HFFc6 (cell line): ENCODE measurements around the gene PPP2R3C. TPM values are rescaled to one million over a fixed set of nuclear protein-coding genes. Genes with fewer than 3 reads are reported as not detected.

Experiments
- DNase-seq: peaks from one replicate; pipeline ENCODE4 v3.0.0-alpha.2; 2018
- H3K27ac Mint-ChIP-seq: 2 replicates; pipeline ENCODE4 v1.8.0; 2020; ENCODE audit warnings: mild to moderate bottlenecking, mixed read lengths
- H3K27me3 Mint-ChIP-seq: 2 replicates; pipeline ENCODE4 v1.8.0; 2021; ENCODE audit warnings: mild to moderate bottlenecking, moderate library complexity, mixed read lengths; ENCODE audit not compliant: insufficient read depth
- H3K36me3 Mint-ChIP-seq: 2 replicates; pipeline ENCODE4 v1.8.0; 2021; ENCODE audit warnings: low read depth, mixed read lengths
- H3K4me1 Mint-ChIP-seq: 2 replicates; pipeline ENCODE4 v1.8.0; 2020; ENCODE audit warnings: low read depth, mixed read lengths
- H3K4me3 Mint-ChIP-seq: 2 replicates; pipeline ENCODE4 v1.8.0; 2020; ENCODE audit warnings: mild to moderate bottlenecking, moderate library complexity, mixed read lengths
- H3K9me3 Mint-ChIP-seq: 2 replicates; pipeline ENCODE4 v1.8.0; 2020; ENCODE audit warnings: mild to moderate bottlenecking, mixed read lengths
- CTCF ChIP-seq: fragments of 200-600 bp; sonication (generic); IDR thresholded peaks from 2 replicates; pipeline ENCODE4 v1.5.0; 2021; ENCODE audit warnings: antibody characterized with exemption, mild to moderate bottlenecking
- total RNA-seq, 6 experiments: library from RNA; stranded (reverse); fragmentation: NEBNext Ultra II Directional; extraction: Animal tissue kit (Norgen Biotek cat#: 25700); gene quantifications; 2 replicates in 1 of 6; 3 replicates in 5 of 6; pipeline ENCODE4 v1.2.3, GENCODE V29; 2021

The PPP2R3C gene
- total RNA-seq, 6 experiments from 2014 or later: 19.0 to 26.4 (median 23.8) TPM

- Mint-ChIP-seq H3K27me3 (no peaks in the 10 kb centered on the region), H3K4me1 (peaks cover 12% of the 10 kb centered on the region), H3K36me3 (peaks cover 17% of the 10 kb centered on the region), H3K4me3 (no peak overlapping the region), H3K9me3 (no peaks in the 10 kb centered on the region; the same call in 1 of the 2 replicates), H3K27ac (no peak overlapping the region; the same call in 1 of the 2 replicates)
- DNase-seq: no peak
- no peak for TF ChIP-seq CTCF
These were observed 27.4 kb upstream of the PPP2R3C start for GRCh38 chr14:35149239-35149638.

GRCh38 chr14:35147711-35148110 is 25.9 kb upstream of the PPP2R3C start:
- no peak for DNase-seq
- Mint-ChIP-seq H3K4me1 (peaks cover 12% of the 10 kb centered on the region), H3K36me3 (peaks cover 17% of the 10 kb centered on the region), H3K27ac (no peak overlapping the region), H3K27me3 (no peaks in the 10 kb centered on the region), H3K4me3 (no peak overlapping the region), H3K9me3 (no peaks in the 10 kb centered on the region; the same call in 1 of the 2 replicates)
- no peak for TF ChIP-seq CTCF

- no peaks in the 10 kb centered on the region for H3K27me3 Mint-ChIP-seq
- H3K27ac Mint-ChIP-seq: no peak overlapping the region
- H3K4me3 Mint-ChIP-seq: no peak overlapping the region
- H3K36me3 Mint-ChIP-seq: peaks cover 17% of the 10 kb centered on the region
- TF ChIP-seq CTCF: no peak
- H3K9me3 Mint-ChIP-seq: no peaks in the 10 kb centered on the region; the same call in 1 of the 2 replicates
- no peak for DNase-seq
- peaks cover 12% of the 10 kb centered on the region for H3K4me1 Mint-ChIP-seq
These were observed 25.4 kb upstream of the PPP2R3C start for GRCh38 chr14:35147186-35147585.

- Mint-ChIP-seq H3K27ac (no peak overlapping the region), H3K9me3 (no peaks in the 10 kb centered on the region; the same call in 1 of the 2 replicates), H3K36me3 (peaks cover 17% of the 10 kb centered on the region), H3K4me1 (peaks cover 12% of the 10 kb centered on the region), H3K27me3 (no peaks in the 10 kb centered on the region), H3K4me3 (no peak overlapping the region)
- DNase-seq: no peak
- no peak for TF ChIP-seq CTCF
These were observed 24.9 kb upstream of the PPP2R3C start for GRCh38 chr14:35146711-35147149.

GRCh38 chr14:35144029-35144428 is 22.2 kb upstream of the PPP2R3C start:
- Mint-ChIP-seq H3K27me3 (no peaks in the 10 kb centered on the region), H3K9me3 (no peaks in the 10 kb centered on the region; the same call in 1 of the 2 replicates), H3K4me1 (peaks cover 18% of the 10 kb centered on the region), H3K36me3 (peaks cover 11% of the 10 kb centered on the region), H3K27ac (no peak overlapping the region), H3K4me3 (no peak overlapping the region)
- DNase-seq: no peak
- no peak for TF ChIP-seq CTCF
